ENCODE results near the gene CNTNAP2.

The CNTNAP2 gene
- 0 to 0.96 (median 0) reads per million in 9 experiments for total RNA-seq

DNA sequence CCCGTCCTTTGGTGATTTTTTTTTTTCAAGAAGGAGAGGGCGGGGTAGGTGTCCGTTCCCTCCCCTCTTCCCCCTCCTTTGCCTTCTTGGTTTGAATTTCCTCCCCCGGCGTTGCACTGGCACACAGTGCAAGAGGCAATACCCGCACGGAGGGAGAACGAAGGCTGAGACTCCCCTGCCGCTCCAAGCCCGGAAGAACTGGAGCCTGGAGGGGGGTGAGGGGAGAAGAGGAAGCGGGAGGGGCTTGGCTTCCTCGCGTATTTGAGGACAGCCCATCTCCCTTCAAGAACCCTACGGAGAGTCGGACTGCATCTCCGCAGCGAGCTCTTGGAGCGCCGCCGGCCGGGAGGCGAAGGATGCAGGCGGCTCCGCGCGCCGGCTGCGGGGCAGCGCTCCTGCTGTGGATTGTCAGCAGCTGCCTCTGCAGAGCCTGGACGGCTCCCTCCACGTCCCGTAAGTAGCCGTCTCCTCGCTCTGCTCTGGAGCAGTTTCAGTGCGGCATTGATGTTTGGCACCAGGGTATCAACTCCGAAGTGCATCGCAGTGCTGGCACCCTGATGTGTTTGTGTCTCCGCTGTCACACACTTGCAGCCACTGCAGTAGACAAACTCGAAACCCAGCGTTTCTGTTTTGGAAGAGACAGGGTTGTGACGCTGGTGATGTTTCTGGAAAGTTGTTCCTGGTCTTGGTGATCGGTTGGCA, at the start of gene CNTNAP2:
Gene CNTNAP2, plus strand, starts transcription at position 281 of the 702 bp plus-strand sequence. Its CDS starts 76 bp downstream, at position 357.
- H3K4me3 Mint-ChIP-seq, result peak within 1 kb of the TSS; percentile 16 to 54
- H3K27ac Mint-ChIP-seq, result no peak within 1 kb of the TSS
- no peaks in the 10 kb centered on the region for H3K36me3 Mint-ChIP-seq (ENCODE audit: insufficient read depth)
- no peak for DNase-seq
- peaks cover 0 to 6% of the 10 kb centered on the region in 2 donors for H3K4me1 Mint-ChIP-seq (ENCODE audit: low read depth in 2 of 2)
- no peak for ATAC-seq (replicated peaks)
- peaks cover 4 to 33% of the 10 kb centered on the region in 2 donors for H3K27me3 Mint-ChIP-seq
- no peaks in the 10 kb centered on the region for H3K9me3 Mint-ChIP-seq

DNA sequence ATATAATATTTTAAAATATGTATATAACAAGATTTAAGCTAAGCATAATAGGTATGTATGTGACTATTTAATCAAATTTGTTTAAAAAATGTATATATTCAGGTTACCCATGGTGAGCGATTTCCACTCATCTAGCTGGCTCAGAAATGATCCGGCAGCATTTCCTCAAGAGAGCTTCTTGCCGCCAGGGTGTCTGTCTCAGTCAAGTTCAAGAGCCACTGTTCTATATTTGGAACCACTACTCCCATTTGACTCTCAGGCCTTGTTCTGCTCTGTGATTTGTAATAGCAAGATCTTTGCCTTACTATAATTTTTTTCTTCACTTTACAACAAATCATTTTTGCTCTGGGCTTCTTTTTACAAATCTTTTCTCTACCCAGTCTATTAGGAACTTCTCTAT, 48.7 kb upstream of the CNTNAP2 start:
- no peaks in the 10 kb centered on the region for H3K4me1 Mint-ChIP-seq (ENCODE audit: low read depth in 2 of 2)
- H3K4me3 Mint-ChIP-seq, result no peak overlapping the region
- H3K9me3 Mint-ChIP-seq, result peaks cover 1 to 8% of the 10 kb centered on the region in 2 donors
- H3K27ac Mint-ChIP-seq, result no peak overlapping the region
- H3K36me3 Mint-ChIP-seq (ENCODE audit: insufficient read depth), result no peaks in the 10 kb centered on the region
- DNase-seq (no peak), ATAC-seq (replicated peaks) (no peak)
- H3K27me3 Mint-ChIP-seq, result no peaks in the 10 kb centered on the region

DNA sequence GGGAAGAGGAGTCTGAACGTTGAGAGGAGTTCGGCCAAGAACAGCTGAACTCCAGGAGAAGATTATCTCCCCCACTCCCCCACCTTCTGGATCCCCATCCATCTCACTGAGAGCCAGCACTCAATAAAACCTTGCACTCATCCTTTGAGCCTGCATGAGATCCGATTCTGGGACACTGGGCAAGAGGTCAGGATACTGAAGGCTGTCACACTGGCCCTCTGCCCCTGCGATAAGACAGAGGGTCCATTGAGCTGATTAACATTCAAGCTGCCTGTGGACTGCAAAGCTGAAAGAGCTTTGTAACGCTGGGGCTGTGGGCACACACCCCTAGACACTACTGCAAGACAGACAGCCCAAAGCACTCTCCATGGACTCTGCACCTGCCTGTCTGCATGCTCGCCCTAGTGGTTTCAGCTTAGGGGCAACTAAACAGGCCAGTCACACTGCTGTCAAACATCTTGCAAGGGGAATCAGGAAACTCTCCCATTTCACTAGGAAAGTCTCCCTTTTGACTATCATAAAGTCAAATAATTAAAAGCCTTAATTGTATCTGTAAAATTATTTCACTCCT, 42.3 kb upstream of the CNTNAP2 start:
- Mint-ChIP-seq H3K9me3 (peaks cover 5 to 8% of the 10 kb centered on the region in 2 donors), H3K27ac (no peak overlapping the region), H3K4me1 (ENCODE audit: low read depth in 2 of 2) (no peaks in the 10 kb centered on the region), H3K36me3 (ENCODE audit: insufficient read depth) (no peaks in the 10 kb centered on the region), H3K4me3 (no peak overlapping the region), H3K27me3 (no peaks in the 10 kb centered on the region)
- no peak for DNase-seq
- ATAC-seq (replicated peaks), result no peak

DNA sequence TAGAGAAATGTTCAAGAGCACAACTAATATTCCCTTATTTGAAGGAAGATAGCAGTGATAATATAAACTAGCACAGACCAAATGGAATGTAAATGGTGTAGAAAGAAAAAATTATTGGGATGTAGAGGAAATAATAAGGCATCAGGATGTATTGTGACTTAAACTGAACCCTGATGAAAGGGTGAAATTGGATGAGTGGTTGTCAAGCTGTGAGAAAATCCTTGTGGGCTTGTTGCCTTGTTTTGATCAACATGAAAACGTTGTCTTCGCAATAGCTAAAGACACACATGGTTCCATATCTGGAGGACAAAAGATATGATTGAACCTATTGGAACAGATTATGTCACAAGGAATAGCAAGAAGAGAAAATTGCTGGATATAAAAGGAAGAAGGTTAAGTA, 40.3 kb upstream of the CNTNAP2 start:
- DNase-seq (no peak), ATAC-seq (replicated peaks) (no peak)
- Mint-ChIP-seq H3K4me3 (no peak overlapping the region), H3K27me3 (no peaks in the 10 kb centered on the region), H3K4me1 (ENCODE audit: low read depth in 2 of 2) (no peaks in the 10 kb centered on the region), H3K9me3 (peaks cover 2 to 7% of the 10 kb centered on the region in 2 donors), H3K27ac (no peak overlapping the region), H3K36me3 (ENCODE audit: insufficient read depth) (no peaks in the 10 kb centered on the region)

DNA sequence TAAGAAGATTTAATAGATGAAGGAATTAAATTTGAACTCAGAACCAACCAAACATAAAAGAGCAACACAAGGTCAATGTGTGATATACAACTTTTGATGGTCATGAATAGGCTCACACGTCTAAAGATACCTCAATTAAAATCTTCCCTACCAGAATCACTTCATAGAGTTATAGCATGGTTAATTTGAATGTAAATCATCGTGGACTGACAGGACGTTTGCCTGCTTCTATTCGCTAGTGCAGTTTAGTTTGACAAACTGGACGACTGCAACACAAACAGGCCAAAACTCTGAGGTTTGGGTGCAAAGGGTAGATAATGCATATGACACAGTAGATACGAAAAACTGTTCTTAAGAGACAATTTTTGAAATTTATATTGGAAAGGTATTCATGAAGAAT, 32.5 kb upstream of the CNTNAP2 start:
- Mint-ChIP-seq H3K4me1 (ENCODE audit: low read depth in 2 of 2) (no peaks in the 10 kb centered on the region), H3K27ac (no peak overlapping the region), H3K27me3 (no peaks in the 10 kb centered on the region), H3K9me3 (peaks cover 0 to 4% of the 10 kb centered on the region in 2 donors), H3K4me3 (no peak overlapping the region), H3K36me3 (ENCODE audit: insufficient read depth) (no peaks in the 10 kb centered on the region)
- ATAC-seq (replicated peaks), result no peak
- no peak for DNase-seq

DNA sequence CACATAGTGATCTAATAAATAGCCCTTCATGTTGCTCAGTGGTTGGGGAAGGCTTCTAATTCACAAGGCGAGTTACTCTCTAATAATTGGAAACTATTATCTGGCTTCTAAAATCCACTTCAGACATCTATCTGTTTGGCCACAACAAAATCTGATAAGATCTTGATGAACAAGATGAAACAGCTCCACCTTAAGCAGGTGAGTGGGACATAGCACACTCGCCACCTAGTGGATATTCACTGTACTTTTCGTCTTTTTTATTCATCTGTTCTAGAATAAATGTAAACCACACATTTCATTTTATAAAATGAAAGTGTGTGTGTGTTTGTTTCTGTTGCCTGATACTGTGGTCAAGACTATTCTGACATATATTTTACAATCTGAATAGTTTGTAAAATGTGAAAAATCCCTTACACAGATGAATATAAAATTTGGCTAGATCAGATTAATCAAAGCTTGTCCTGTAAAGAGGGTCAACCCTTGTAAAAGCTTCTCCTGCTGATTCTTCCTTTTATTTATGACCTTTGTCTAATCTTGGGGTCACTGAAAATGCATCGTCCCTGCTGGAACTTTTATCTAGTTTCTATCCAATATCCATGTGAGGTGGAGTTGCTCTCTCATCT, 26.5 kb upstream of the CNTNAP2 start:
- DNase-seq (no peak), ATAC-seq (replicated peaks) (no peak)
- Mint-ChIP-seq H3K27ac (no peak overlapping the region), H3K27me3 (no peaks in the 10 kb centered on the region), H3K9me3 (peaks cover 2 to 7% of the 10 kb centered on the region in 2 donors), H3K4me1 (ENCODE audit: low read depth in 2 of 2) (no peaks in the 10 kb centered on the region), H3K36me3 (ENCODE audit: insufficient read depth) (no peaks in the 10 kb centered on the region), H3K4me3 (no peak overlapping the region)

DNA sequence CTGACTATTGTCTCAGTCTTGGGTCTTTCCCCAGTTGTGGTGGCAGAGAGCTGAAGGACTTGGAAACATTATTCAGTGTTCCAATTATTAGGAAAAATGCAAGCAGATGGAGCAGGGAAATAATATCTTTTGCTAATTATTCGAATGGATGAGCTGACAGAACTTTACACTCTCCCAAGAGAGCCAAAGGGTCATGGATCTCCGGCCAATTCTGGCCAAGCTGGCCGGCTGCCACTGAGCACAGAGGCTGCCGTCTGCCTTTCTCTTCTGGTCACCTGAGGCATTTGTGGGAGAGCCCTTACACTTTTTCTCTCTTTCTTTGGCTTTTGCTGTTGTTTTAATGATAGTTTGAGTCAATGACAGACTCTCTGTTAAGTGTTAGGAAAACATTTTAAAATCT, 22.2 kb upstream of the CNTNAP2 start:
- ATAC-seq (replicated peaks) (no peak), DNase-seq (no peak)
- Mint-ChIP-seq H3K27ac (no peak overlapping the region), H3K36me3 (ENCODE audit: insufficient read depth) (no peaks in the 10 kb centered on the region), H3K27me3 (no peaks in the 10 kb centered on the region), H3K4me3 (no peak overlapping the region), H3K4me1 (ENCODE audit: low read depth in 2 of 2) (no peaks in the 10 kb centered on the region), H3K9me3 (peaks cover 2 to 18% of the 10 kb centered on the region in 2 donors)

DNA sequence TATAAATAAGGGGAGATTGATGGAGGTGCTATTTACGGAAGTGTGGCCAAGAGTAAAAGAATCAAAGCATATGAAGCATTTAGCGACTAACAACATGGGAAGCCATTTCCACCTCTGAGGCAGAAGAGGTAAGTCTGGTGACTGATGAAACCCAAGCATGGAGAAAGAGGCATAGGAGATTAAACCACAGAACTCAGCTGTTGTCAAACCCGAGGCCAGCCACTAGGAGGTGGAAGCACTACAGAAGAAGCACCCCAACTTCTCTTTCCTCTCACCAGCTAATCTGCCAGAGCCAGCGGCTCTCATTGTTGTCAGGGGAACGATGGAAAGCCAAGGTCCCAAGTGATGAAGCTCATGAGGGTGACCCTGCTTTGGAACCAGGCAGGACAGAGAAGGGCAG, 19.6 kb upstream of the CNTNAP2 start:
- peaks cover 0 to 18% of the 10 kb centered on the region in 2 donors for H3K9me3 Mint-ChIP-seq
- H3K4me1 Mint-ChIP-seq (ENCODE audit: low read depth in 2 of 2), result no peaks in the 10 kb centered on the region
- ATAC-seq (replicated peaks) (no peak), DNase-seq (no peak)
- H3K36me3 Mint-ChIP-seq (ENCODE audit: insufficient read depth), result no peaks in the 10 kb centered on the region
- H3K27ac Mint-ChIP-seq, result no peak overlapping the region
- no peak overlapping the region for H3K4me3 Mint-ChIP-seq
- H3K27me3 Mint-ChIP-seq, result no peaks in the 10 kb centered on the region

DNA sequence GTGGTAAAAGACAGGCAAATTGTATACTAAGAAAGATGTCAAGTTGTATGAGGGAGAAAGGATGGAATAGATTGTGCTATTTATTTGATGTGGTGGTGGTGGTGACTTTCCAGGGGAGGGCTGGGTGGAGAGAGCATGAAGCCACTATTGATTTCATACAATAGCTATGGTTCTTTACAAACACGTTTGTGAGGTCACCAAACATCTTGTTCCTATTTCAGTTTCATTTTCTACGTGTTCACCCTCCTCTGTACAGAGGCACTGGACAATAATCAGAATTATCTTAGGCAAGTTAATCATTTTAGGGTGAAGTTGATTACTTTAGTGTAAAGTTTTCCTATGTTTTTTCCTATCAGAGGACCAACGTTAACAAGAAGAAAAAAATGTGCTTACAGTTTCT, 10.3 kb upstream of the CNTNAP2 start:
- Mint-ChIP-seq H3K27me3 (no peaks in the 10 kb centered on the region), H3K27ac (no peak overlapping the region), H3K4me1 (ENCODE audit: low read depth in 2 of 2) (no peaks in the 10 kb centered on the region), H3K36me3 (ENCODE audit: insufficient read depth) (no peaks in the 10 kb centered on the region), H3K9me3 (peaks cover 4 to 10% of the 10 kb centered on the region in 2 donors), H3K4me3 (no peak overlapping the region)
- no peak for DNase-seq
- no peak for ATAC-seq (replicated peaks)

DNA sequence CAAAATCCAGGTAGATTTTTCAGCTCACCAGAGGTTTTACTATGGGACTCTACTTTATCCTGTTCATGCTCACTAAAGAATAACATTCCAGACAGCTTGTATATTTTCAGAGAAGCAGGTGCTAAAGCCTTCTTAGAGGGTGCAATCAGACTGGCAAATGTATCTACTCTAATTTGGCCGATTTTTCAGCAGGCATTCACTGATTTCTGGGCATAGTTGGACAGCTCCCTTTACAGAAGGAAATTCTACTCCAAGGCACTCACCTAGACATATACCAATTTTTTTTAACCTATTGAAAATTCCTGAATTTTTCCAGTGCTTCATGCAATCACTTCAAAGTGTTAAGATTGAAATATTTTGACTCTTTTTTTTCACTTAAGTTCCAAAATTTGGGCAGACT, 3.8 kb upstream of the CNTNAP2 start:
- Mint-ChIP-seq H3K4me1 (ENCODE audit: low read depth in 2 of 2) (peaks cover 0 to 6% of the 10 kb centered on the region in 2 donors), H3K27ac (no peak overlapping the region), H3K27me3 (peaks cover 4 to 32% of the 10 kb centered on the region in 2 donors), H3K4me3 (no peak overlapping the region), H3K36me3 (ENCODE audit: insufficient read depth) (no peaks in the 10 kb centered on the region), H3K9me3 (peaks cover 2 to 10% of the 10 kb centered on the region in 2 donors)
- no peak for ATAC-seq (replicated peaks)
- DNase-seq, result no peak

DNA sequence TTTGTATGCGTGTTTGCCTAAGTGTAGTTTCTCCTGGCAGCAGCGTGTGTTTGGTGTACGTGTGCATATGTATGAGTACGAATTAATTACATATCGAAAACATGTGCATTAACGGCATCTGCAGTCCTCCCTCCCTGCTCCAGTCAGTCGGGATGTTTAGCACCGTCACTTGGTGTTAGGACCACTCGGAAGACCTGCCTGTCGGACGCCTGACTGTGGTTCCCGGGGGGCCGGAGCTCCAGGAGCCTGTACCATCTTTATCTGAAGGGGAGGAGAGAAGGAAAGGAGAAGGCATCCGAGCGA, 1.1 kb upstream of the CNTNAP2 start:
- Mint-ChIP-seq H3K4me1 (ENCODE audit: low read depth in 2 of 2) (peaks cover 0 to 6% of the 10 kb centered on the region in 2 donors), H3K27ac (no peak overlapping the region), H3K9me3 (peaks cover 0 to 5% of the 10 kb centered on the region in 2 donors), H3K27me3 (peaks cover 4 to 33% of the 10 kb centered on the region in 2 donors), H3K36me3 (ENCODE audit: insufficient read depth) (no peaks in the 10 kb centered on the region), H3K4me3 (peak overlapping the region; percentile 16 to 54)
- ATAC-seq (replicated peaks) (no peak), DNase-seq (no peak)

DNA sequence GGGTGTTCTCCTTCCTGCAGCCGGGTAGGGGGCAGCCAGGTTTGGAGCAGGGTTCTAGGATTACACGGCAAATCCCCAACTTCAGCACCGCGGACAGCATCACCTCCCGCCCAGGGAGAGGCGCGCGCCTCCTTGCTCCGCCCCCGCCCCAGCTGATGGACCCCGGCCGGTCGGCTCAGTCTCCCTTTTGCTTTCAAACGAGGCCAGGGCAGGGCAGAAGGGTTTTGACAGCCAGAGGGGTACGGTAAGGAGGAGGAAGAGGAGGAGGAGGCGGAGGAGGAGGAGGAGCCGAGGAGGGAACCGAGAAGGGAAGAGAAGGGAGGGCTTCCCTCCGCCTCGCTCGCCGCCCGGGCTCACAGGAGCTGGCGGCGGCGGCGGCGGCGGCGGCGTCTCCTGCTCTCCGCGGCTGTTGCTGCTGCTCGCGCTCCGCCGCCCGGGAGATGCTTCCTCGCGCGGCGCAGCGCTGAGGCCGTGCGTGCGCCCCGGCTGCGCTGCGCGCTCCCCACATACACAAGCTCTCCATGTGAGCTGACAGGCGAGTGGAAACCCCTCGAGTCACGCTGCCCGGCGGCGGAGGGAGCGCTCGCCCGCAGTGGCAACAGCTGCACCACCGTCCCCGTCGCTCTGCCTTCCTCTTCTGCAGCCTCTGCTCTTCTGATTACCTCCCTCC, 615 bp upstream of the CNTNAP2 start:
- ATAC-seq (replicated peaks) (no peak), DNase-seq (no peak)
- Mint-ChIP-seq H3K36me3 (ENCODE audit: insufficient read depth) (no peaks in the 10 kb centered on the region), H3K4me3 (peak overlapping the region; percentile 16 to 54), H3K4me1 (ENCODE audit: low read depth in 2 of 2) (peaks cover 0 to 6% of the 10 kb centered on the region in 2 donors), H3K9me3 (peaks cover 0 to under 1% of the 10 kb centered on the region in 2 donors), H3K27ac (no peak overlapping the region), H3K27me3 (peaks cover 4 to 33% of the 10 kb centered on the region in 2 donors)

DNA sequence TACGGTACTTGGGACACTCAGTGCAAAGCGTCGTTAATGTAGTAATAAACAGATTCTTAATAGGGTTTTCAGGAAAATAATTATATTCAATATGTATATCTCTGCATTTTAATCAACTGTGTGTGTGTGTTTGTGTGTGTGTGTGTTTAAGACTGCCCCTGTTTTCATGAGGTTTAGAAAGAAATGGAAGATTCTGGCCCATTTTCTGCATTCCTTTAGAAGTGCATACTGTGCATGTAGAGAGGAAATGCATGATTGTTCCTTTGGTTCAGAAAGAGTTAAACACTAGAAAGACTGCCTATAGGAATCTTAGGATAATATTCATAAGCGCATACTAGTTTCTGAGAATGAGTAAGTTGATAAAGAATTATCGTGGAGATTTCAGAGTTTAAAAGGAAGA, 975 bp downstream of the CNTNAP2 start:
- ATAC-seq (replicated peaks) (no peak), DNase-seq (no peak)
- H3K27ac Mint-ChIP-seq, result no peak overlapping the region
- H3K4me3 Mint-ChIP-seq, result no peak overlapping the region
- peaks cover 0 to 6% of the 10 kb centered on the region in 2 donors for H3K4me1 Mint-ChIP-seq (ENCODE audit: low read depth in 2 of 2)
- peaks cover 4 to 33% of the 10 kb centered on the region in 2 donors for H3K27me3 Mint-ChIP-seq
- no peaks in the 10 kb centered on the region for H3K36me3 Mint-ChIP-seq (ENCODE audit: insufficient read depth)
- H3K9me3 Mint-ChIP-seq, result no peaks in the 10 kb centered on the region

All from effector memory CD8-positive, alpha-beta T cell (primary cell).